Activated CD4-positive, alpha-beta T cell treated with anti-CD3 and anti-CD28 coated beads, Interleukin-2, amount 10 ng/mL, durations not matched to agents 7 days and 5 days (primary cell): ENCODE results near the gene HPS6. TPM values are rescaled to one million over a fixed set of nuclear protein-coding genes. Genes with fewer than 3 reads are reported as not detected.
"Not testable (repeated sequence)": the region's sequence is repeated elsewhere in the genome, so short reads cannot be mapped to it uniquely, and the experiment has no call there.

Source experiments
- CTCF ChIA-PET: fragments of 350-600 bp; sonication (Branson Sonifier 250); formaldehyde crosslinking; loops from one replicate; lab custom pipeline; 2021; ENCODE audit warnings: antibody characterized with exemption; lab: Charles Lee
- POLR2A ChIA-PET: fragments of 350-600 bp; sonication (Branson Sonifier 250); formaldehyde crosslinking; loops from one replicate; lab custom pipeline; 2021; ENCODE audit warnings: antibody characterized with exemption; lab: Charles Lee
- DNase-seq: peaks from one replicate; pipeline ENCODE4 v3.0.0-alpha.2; 2020
- H3K27ac Mint-ChIP-seq: one replicate; pipeline ENCODE4 v1.8.0; 2021; ENCODE audit warnings: mild to moderate bottlenecking, moderate library complexity, mixed read lengths
- H3K27me3 Mint-ChIP-seq: one replicate; pipeline ENCODE4 v1.8.0; 2021; ENCODE audit warnings: mixed read lengths
- H3K36me3 Mint-ChIP-seq: one replicate; pipeline ENCODE4 v1.8.0; 2021; ENCODE audit warnings: low read depth, mixed read lengths
- H3K4me1 Mint-ChIP-seq: one replicate; pipeline ENCODE4 v1.8.0; 2021; ENCODE audit warnings: mixed read lengths
- H3K4me3 Mint-ChIP-seq: one replicate; pipeline ENCODE4 v1.8.0; 2021; ENCODE audit warnings: mild to moderate bottlenecking, moderate library complexity, mixed read lengths
- H3K9me3 Mint-ChIP-seq: one replicate; pipeline ENCODE4 v1.8.0; 2021; ENCODE audit warnings: mixed read lengths
- total RNA-seq, 2 experiments: library from RNA; stranded (reverse); gene quantifications; one replicate each; pipeline ENCODE4 v1.2.3, GENCODE V29; 2021

The HPS6 gene
- 10 to 100 TPM; 18.3 to 25.3 TPM for total RNA-seq

DNA sequence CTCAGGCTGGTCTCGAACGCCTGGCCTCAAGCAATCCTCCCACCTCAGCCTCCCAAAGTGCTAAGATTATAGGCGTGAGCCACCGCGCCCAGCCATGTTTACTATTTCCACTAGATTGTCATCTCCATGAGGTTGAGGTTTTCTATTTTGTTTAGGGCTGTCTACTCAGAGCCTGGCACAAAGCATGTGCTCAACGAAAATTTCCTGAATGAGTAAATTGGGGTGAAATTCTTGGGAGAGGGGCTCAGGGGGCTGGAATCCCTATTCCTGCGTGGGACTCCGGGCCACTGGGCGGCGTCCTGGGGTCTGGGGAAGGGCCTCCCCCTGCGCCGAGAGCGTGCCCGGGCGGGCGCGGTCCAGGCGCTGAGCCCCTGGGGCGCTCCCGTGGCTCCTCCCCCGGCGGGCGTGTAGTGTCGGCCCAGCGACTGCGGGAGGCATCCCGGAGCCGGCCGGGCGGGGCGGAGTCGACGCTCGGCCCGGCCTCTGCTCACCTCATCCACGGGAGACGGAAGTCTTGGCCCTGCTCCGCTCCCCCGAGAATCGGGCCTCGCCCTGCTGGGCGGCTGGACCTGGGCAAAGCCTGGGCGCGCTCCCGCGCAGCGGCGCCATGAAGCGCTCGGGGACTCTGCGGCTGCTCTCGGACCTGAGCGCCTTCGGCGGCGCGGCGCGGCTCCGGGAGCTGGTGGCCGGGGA, at the start of gene HPS6:
HPS6 (plus strand) TSS at position 482 of the 693 bp plus-strand sequence; CDS start at position 608, 126 bp downstream.
- H3K27me3 Mint-ChIP-seq, result no peaks in the 10 kb centered on the region
- peaks cover 5% of the 10 kb centered on the region for H3K36me3 Mint-ChIP-seq
- no peaks in the 10 kb centered on the region for H3K9me3 Mint-ChIP-seq
- H3K4me1 Mint-ChIP-seq, result peaks cover 30% of the 10 kb centered on the region
- DNase-seq, result peak; percentile 90
- H3K27ac Mint-ChIP-seq, result peak within 1 kb of the TSS; percentile 95
- peak within 1 kb of the TSS; percentile 81 for H3K4me3 Mint-ChIP-seq
- CTCF ChIA-PET, result no interaction called here
- POLR2A ChIA-PET, result no interaction called here

DNA sequence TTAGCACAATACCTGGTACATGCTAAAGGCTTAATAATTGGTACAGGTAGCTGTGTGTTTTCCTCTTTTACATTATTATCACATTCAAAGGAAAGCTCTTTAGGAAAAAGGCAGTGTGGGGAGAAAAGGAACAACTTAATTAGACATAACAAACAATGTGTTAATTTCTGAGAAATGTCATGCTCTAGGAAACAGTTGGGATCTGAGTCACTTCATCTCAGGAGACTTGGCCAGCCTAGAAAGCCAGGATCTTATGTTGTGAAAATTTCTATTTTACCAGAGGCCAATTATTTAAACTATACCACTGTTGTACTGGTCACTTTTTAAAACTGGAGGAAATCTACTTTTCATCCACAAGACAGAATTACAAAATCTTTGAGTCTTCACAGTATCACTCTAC, 48.7 kb upstream of the HPS6 start:
- Mint-ChIP-seq H3K9me3 (peaks cover 2% of the 10 kb centered on the region), H3K27ac (no peak overlapping the region), H3K27me3 (no peaks in the 10 kb centered on the region), H3K4me3 (no peak overlapping the region), H3K4me1 (peaks cover 2% of the 10 kb centered on the region), H3K36me3 (peaks cover 18% of the 10 kb centered on the region)
- DNase-seq, result no peak
- ChIA-PET CTCF (interaction anchor here (0.6 to 3.2 kb wide), 2 partner anchors 85 to 175 kb away, joined by 4 to 17 read pairs; no protein-coding TSS in a partner anchor), POLR2A (no interaction called here)

DNA sequence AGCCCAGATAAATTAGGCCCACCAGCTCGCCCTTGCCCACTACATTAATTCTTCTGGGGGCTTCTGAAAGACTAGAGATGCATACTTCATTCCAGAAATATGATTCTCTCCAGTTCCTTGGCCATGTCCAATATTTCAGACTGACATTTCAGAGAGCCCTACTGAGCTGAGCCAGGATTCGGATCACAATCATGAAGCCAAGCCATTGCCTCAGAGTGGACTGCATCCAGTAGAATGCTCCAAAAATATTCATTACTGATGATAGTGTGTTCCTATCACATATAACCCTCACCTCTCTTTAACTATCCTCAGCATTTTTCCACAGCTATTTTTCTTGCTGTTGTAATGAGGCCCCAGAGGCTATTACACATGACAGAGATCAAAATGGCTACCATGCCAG, 47.9 kb upstream of the HPS6 start:
- Mint-ChIP-seq H3K36me3 (peaks cover 26% of the 10 kb centered on the region), H3K27me3 (no peaks in the 10 kb centered on the region)

DNA sequence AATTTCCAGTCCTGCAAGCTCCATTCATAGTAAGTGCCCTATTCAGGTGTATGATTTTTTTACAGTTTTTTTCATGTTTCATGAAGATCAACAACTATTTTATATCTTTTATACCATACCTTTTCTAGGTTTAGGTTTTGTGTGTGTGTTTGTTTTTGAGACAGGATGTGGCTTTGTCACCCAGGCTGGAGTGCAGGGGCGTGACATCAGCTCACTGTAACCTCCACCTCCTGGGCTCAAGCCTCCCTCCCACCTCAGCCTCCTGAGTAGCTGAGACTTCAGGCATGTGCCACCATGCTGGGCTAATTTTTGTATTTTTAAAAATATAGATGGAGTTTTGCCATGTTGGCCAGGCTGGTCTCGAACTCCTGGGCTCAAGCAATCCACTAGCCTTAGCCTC, 44.2 kb upstream of the HPS6 start:
- DNase-seq, result peak; percentile 24
- ChIA-PET CTCF (interaction anchor here (0.6 to 1.9 kb wide), 7 partner anchors 14 to 316 kb away, joined by 3 to 7 read pairs (median 4); no protein-coding TSS in a partner anchor), POLR2A (no interaction called here)
- H3K9me3 Mint-ChIP-seq, result peaks cover 3% of the 10 kb centered on the region
- peaks cover 36% of the 10 kb centered on the region for H3K36me3 Mint-ChIP-seq
- H3K27me3 Mint-ChIP-seq, result no peaks in the 10 kb centered on the region
- peak overlapping the region; percentile 3 for H3K27ac Mint-ChIP-seq
- H3K4me1 Mint-ChIP-seq, result peaks cover 2% of the 10 kb centered on the region
- no peak overlapping the region for H3K4me3 Mint-ChIP-seq

More for the DNA sequence above, 47.9 kb upstream of the HPS6 start:
- ChIA-PET POLR2A (no interaction called here), CTCF (interaction anchor here (1.0 kb wide), 1 partner anchor 24 kb away, joined by 3 read pairs; no protein-coding TSS in a partner anchor)
- Mint-ChIP-seq H3K4me1 (peaks cover 2% of the 10 kb centered on the region), H3K27ac (no peak overlapping the region), H3K4me3 (no peak overlapping the region), H3K9me3 (peaks cover 3% of the 10 kb centered on the region)
- DNase-seq, result no peak

DNA sequence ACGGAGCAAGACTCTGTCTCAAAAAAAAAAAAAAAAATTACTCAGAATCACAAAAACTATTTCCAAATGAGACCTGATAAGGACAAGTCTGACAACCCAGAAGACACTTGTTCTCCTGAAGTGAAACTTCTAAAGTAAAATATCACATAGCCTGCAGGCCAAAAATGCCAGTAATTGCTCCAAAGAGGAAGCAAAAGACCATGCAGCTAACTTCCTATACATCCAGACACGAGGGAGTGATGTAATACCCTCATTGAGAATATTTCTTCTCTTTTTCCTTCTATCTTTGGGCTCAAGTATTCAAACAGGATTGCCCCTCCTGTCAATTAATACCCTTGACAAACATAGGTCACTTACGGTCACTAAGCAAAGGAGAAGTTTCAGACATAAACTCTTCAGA, 40.4 kb upstream of the HPS6 start:
- POLR2A ChIA-PET, result interaction anchor here (0.6 kb wide), 1 partner anchor 64 kb away, joined by 3 read pairs; no protein-coding TSS in a partner anchor
- no peak for DNase-seq
- no peak overlapping the region for H3K4me3 Mint-ChIP-seq
- peaks cover 44% of the 10 kb centered on the region for H3K36me3 Mint-ChIP-seq
- peaks cover 3% of the 10 kb centered on the region for H3K9me3 Mint-ChIP-seq
- no peaks in the 10 kb centered on the region for H3K27me3 Mint-ChIP-seq
- CTCF ChIA-PET, result interaction anchor here (0.7 kb wide), 1 partner anchor 184 kb away, joined by 4 read pairs; no protein-coding TSS in a partner anchor
- H3K27ac Mint-ChIP-seq, result no peak overlapping the region
- H3K4me1 Mint-ChIP-seq, result peaks cover 2% of the 10 kb centered on the region

DNA sequence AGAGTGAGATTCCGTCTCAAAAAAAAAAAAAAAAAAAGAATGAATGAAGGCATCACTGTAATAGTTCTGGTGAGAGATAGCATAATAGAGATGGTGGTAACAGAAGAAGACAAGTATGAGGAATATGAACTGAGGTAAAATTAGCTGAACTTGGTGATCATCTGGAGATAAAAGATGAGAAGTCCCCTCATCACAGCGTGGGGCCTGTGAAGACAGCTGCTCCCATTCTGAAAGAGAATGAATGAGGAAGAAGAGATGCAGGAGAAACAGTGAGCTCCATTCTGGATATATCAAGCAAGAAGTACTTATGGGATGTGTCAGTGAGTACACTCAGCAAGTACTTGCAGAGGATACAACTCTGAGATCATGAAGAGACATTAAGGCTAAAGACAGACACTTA, 37.9 kb upstream of the HPS6 start:
- Mint-ChIP-seq H3K27me3 (no peaks in the 10 kb centered on the region), H3K36me3 (peaks cover 36% of the 10 kb centered on the region), H3K9me3 (no peaks in the 10 kb centered on the region), H3K4me1 (no peaks in the 10 kb centered on the region), H3K4me3 (no peak overlapping the region), H3K27ac (no peak overlapping the region)
- ChIA-PET POLR2A (no interaction called here), CTCF (interaction anchor here (1.1 to 1.2 kb wide), 2 partner anchors 10 to 39 kb away, joined by 3 read pairs; no protein-coding TSS in a partner anchor)
- DNase-seq, result no peak

DNA sequence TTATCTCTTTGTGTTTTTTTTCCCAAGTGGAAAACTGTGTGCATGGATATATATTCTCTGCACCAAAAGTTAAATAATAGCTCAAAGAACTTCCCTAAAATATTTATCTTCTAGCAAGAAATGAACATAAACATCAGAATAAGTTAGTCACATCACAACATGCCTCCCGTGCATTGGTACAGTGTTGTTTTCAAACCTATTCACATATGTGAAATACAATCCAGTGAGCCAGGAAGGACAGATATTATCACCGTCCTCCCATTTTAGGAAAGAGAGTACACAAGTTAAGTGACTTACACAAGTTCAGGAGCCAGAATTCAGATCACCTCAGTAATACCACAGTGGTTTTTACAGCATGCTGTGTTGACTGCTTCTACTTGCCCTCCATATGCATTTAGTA, 31.4 kb upstream of the HPS6 start:
- Mint-ChIP-seq H3K4me3 (no peak overlapping the region), H3K27ac (no peak overlapping the region), H3K4me1 (no peaks in the 10 kb centered on the region), H3K27me3 (no peaks in the 10 kb centered on the region), H3K36me3 (peaks cover 30% of the 10 kb centered on the region), H3K9me3 (no peaks in the 10 kb centered on the region)
- no peak for DNase-seq
- POLR2A ChIA-PET, result no interaction called here
- CTCF ChIA-PET, result interaction anchor here (0.6 to 1.9 kb wide), 2 partner anchors 13 to 29 kb away, joined by 3 to 6 read pairs; no protein-coding TSS in a partner anchor

DNA sequence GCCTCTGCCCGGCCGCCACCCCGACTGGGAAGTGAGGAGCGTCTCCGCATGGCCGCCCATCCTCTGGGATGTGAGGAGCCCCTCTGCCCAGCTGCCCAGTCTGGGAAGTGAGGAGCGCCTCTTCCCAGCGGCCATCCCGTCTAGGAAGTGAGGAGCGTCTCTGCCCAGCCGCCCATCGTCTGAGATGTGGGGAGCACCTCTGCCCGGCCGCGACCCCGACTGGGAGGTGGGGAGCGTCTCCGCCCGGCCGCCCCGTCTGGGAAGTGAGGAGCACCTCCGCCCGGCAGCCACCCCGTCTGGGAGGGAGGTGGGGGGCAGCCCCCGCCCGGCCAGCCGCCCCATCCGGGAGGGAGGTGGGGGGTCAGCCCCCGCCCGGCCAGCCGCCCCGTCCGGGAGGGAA, 29.3 kb upstream of the HPS6 start:
- CTCF ChIA-PET, POLR2A ChIA-PET, H3K27me3 Mint-ChIP-seq, H3K4me3 Mint-ChIP-seq, H3K27ac Mint-ChIP-seq, DNase-seq, H3K4me1 Mint-ChIP-seq, H3K9me3 Mint-ChIP-seq: not testable (repeated sequence)
- H3K36me3 Mint-ChIP-seq, result peaks cover 30% of the 10 kb centered on the region

DNA sequence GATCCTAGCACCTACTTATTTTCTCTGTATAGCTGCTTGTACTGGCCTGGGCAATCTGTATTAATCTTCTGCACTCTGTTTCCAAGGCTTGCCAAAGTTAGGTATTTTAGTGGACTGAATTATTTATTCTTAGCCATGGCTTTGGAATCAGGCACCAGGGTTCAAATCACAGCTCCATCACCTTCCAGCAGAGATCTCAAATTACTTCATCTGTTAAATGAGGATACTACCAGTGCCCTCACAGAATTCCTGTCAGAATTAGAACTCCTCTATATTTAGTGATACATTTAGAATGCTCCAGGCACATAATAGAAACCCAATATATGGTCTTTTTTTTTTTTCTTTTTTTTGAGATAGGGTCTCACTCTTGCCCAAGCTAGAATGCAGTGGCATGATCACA, 26.7 kb upstream of the HPS6 start:
- Mint-ChIP-seq H3K4me1 (peaks cover 2% of the 10 kb centered on the region), H3K36me3 (peaks cover 17% of the 10 kb centered on the region), H3K27me3 (no peaks in the 10 kb centered on the region), H3K4me3 (no peak overlapping the region), H3K27ac (no peak overlapping the region), H3K9me3 (no peaks in the 10 kb centered on the region)
- DNase-seq, result no peak
- POLR2A ChIA-PET, result interaction anchor here (0.6 kb wide), 1 partner anchor 1291 kb away, joined by 5 read pairs; no protein-coding TSS in a partner anchor
- CTCF ChIA-PET, result interaction anchor here (0.6 to 1.9 kb wide), 3 partner anchors 15 to 34 kb away, joined by 3 to 4 read pairs (median 4); no protein-coding TSS in a partner anchor

DNA sequence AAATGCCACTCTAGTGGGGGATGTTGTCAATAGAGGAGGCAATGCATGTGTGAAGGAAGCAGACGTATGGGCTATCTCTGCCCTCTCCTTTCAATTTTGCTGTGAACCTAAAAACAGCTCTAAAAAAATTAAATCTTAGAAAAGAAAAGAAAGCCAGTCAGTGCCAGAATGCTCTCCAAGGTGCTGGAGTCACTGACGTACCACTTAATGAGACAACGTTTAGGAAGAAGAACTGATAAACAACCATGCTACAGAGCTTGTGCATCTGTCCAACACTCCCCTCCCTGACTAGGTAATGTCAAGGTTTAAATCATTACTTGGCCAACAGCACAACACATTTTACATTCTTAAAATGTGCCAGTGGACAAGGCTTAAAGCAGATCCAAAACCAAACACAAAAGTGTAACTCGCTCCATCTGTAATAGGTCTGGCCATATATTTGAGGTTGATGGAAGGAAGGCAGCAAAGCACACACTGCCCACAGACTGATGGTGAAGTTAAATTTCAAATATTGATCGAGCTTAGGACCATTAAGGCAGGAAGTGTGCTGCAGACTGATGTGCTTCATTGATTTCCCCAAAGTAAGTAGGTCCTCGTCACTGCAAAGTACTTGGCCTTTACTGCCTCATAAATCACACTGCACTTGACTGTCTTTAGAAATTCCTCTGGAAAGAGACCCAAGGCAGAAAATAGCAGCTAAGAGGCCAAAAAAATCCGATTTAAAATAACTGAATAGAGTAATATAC, 24.7 kb upstream of the HPS6 start:
- no peak for DNase-seq
- POLR2A ChIA-PET, result interaction anchor here (0.6 kb wide), 1 partner anchor 28 kb away, joined by 3 read pairs; no protein-coding TSS in a partner anchor
- Mint-ChIP-seq H3K9me3 (no peaks in the 10 kb centered on the region), H3K36me3 (peaks cover 18% of the 10 kb centered on the region), H3K4me1 (peaks cover 5% of the 10 kb centered on the region), H3K27me3 (no peaks in the 10 kb centered on the region), H3K27ac (no peak overlapping the region), H3K4me3 (no peak overlapping the region)
- CTCF ChIA-PET, result interaction anchor here (0.9 to 1.6 kb wide), 2 partner anchors 32 to 200 kb away, joined by 3 read pairs; no protein-coding TSS in a partner anchor

DNA sequence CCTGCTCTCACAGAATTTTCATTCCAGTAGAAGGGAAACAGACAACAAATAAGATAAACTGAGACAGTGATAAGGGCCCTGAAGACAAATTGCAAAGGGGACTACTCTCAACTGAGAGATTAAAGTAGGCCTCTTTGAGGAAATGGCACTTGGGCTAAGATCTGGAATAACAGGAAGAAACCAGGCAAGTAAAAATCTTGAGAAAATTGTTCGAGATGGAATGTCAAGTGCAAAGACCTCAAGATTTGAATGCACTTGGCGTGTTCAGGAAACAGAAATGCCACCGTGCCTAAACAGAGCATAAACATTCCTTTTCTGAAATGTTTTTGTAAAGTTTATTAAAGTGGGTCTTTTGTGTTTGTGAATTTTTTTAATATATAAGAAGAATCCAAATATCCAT, 19.9 kb upstream of the HPS6 start:
- H3K27ac Mint-ChIP-seq, result no peak overlapping the region
- H3K36me3 Mint-ChIP-seq, result peaks cover 1% of the 10 kb centered on the region
- ChIA-PET CTCF (no interaction called here), POLR2A (no interaction called here)
- peaks cover 13% of the 10 kb centered on the region for H3K4me1 Mint-ChIP-seq
- H3K4me3 Mint-ChIP-seq, result no peak overlapping the region
- no peak for DNase-seq
- no peaks in the 10 kb centered on the region for H3K27me3 Mint-ChIP-seq
- H3K9me3 Mint-ChIP-seq, result no peaks in the 10 kb centered on the region

DNA sequence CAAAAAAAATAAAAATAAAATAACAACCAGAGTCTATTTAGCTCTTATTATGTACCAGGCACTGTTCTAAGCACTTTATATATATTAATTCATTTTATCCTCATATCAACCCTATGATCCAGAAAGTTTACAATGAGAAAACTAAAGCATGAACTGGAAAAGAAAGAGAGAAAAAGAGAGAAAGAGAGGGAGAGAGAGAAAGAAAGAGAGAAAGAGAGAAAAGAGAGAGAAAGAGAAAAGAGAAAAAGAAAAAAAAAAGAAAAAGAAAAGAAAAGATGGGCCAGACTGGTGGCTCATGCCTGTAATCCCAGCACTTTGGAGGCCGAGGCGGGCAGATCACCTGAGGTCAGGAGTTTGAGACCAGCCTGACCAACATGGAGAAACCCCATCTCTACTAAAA, 19.1 kb upstream of the HPS6 start:
- Mint-ChIP-seq H3K36me3 (peaks cover 1% of the 10 kb centered on the region), H3K27ac (no peak overlapping the region), H3K27me3 (no peaks in the 10 kb centered on the region), H3K9me3 (no peaks in the 10 kb centered on the region), H3K4me3 (no peak overlapping the region), H3K4me1 (peaks cover 13% of the 10 kb centered on the region)
- POLR2A ChIA-PET, result no interaction called here
- CTCF ChIA-PET, result no interaction called here
- DNase-seq, result no peak
